Large intestine (tissue), 3 donors: ENCODE results near the gene ZFAND3. TPM values are rescaled to one million over a fixed set of nuclear protein-coding genes. Genes with fewer than 3 reads are reported as not detected.
"Not testable (repeated sequence)": the region's sequence is repeated elsewhere in the genome, so short reads cannot be mapped to it uniquely, and the experiment has no call there.

Experiments
- DNase-seq, 2 donors: peaks; one replicate each; pipeline versions ENCODE4 v3.0.0 to v3.0.0-alpha.2; 2013
- H3K27ac ChIP-seq: one replicate; pipeline ENCODE4 v1.5.1; 2013; ENCODE audit warnings: low read length
- H3K27me3 ChIP-seq: 2 replicates; pipeline ENCODE4 v1.6.1; 2013; ENCODE audit warnings: low read length; ENCODE audit not compliant: control insufficient read depth, insufficient read depth
- H3K36me3 ChIP-seq: 2 replicates; pipeline ENCODE4 v1.6.1; 2013; ENCODE audit warnings: low read length; ENCODE audit not compliant: control insufficient read depth, insufficient read depth
- H3K4me1 ChIP-seq: one replicate; pipeline ENCODE4 v1.6.1; 2013; ENCODE audit warnings: low read length; ENCODE audit not compliant: control insufficient read depth, insufficient read depth
- H3K4me3 ChIP-seq: one replicate; pipeline ENCODE4 v1.5.1; 2013; ENCODE audit warnings: low read length
- H3K9me3 ChIP-seq: one replicate; pipeline ENCODE4 v1.6.1; 2013; ENCODE audit warnings: mild to moderate bottlenecking, low read depth, low read length, moderate library complexity; ENCODE audit not compliant: control insufficient read depth
- WGBS: methylation state at CpG from one replicate; pipeline ENCODE4 v1.1.5; 2013; ENCODE audit warnings: low lambda C conversion rate; ENCODE audit not compliant: insufficient coverage; 5-methylcytosine and 5-hydroxymethylcytosine counted together
- polyA plus RNA-seq: library from polyadenylated mRNA; unstranded; fragments of 120-200 nt; gene quantifications from one replicate; pipeline ENCODE4 v1.2.1, GENCODE V29; 2013

The ZFAND3 gene
- polyA plus RNA-seq, 1 donor: 82.3 TPM

GRCh38 chr6:37889486-37889885, 70.0 kb downstream of the ZFAND3 start:
- H3K4me3 ChIP-seq: no peak overlapping the region
- peaks cover 6% of the 10 kb centered on the region for H3K9me3 ChIP-seq
- DNase-seq: no peak
- no peaks in the 10 kb centered on the region for H3K36me3 ChIP-seq
- H3K27ac ChIP-seq: no peak overlapping the region
- no peaks in the 10 kb centered on the region for H3K27me3 ChIP-seq
- no peaks in the 10 kb centered on the region for H3K4me1 ChIP-seq

- Histone ChIP-seq H3K36me3 (no peaks in the 10 kb centered on the region), H3K4me3 (no peak overlapping the region), H3K4me1 (no peaks in the 10 kb centered on the region), H3K27me3 (no peaks in the 10 kb centered on the region), H3K9me3 (peaks cover 6% of the 10 kb centered on the region), H3K27ac (no peak overlapping the region)
- DNase-seq: no peak
- WGBS: 80% methylated on average over 1 of the region's 5 CpGs
Observed at GRCh38 chr6:37891072-37891471, 71.5 kb downstream of the ZFAND3 start.

- Histone ChIP-seq H3K9me3 (peaks cover 6% of the 10 kb centered on the region), H3K27ac (no peak overlapping the region), H3K27me3 (no peaks in the 10 kb centered on the region), H3K4me3 (no peak overlapping the region), H3K4me1 (no peaks in the 10 kb centered on the region), H3K36me3 (no peaks in the 10 kb centered on the region)
- WGBS: 94% methylated on average over 2 of the region's 3 CpGs
- no peak for DNase-seq
Observed at GRCh38 chr6:37893257-37893656, 73.7 kb downstream of the ZFAND3 start.

GRCh38 chr6:37893734-37894133, 74.2 kb downstream of the ZFAND3 start:
- not testable (repeated sequence) for DNase-seq, H3K9me3 ChIP-seq, H3K27ac ChIP-seq, H3K27me3 ChIP-seq, H3K36me3 ChIP-seq, H3K4me1 ChIP-seq, H3K4me3 ChIP-seq
- no CpG with 5 or more reads among the region's 9 CpGs for WGBS

GRCh38 chr6:37894585-37894984, 75.1 kb downstream of the ZFAND3 start:
- H3K4me3 ChIP-seq: no peak overlapping the region
- H3K9me3 ChIP-seq: peaks cover 6% of the 10 kb centered on the region
- no peaks in the 10 kb centered on the region for H3K36me3 ChIP-seq
- H3K27me3 ChIP-seq: no peaks in the 10 kb centered on the region
- no peak overlapping the region for H3K27ac ChIP-seq
- WGBS: 100% methylated on average over 2 of the region's 5 CpGs
- DNase-seq: no peak
- no peaks in the 10 kb centered on the region for H3K4me1 ChIP-seq

GRCh38 chr6:37897321-37897720, 77.8 kb downstream of the ZFAND3 start:
- H3K4me1 ChIP-seq: no peaks in the 10 kb centered on the region
- no peaks in the 10 kb centered on the region for H3K36me3 ChIP-seq
- 100% methylated on average over 1 of the region's 5 CpGs for WGBS
- H3K9me3 ChIP-seq: peaks cover 6% of the 10 kb centered on the region
- H3K27ac ChIP-seq: no peak overlapping the region
- DNase-seq: no peak
- no peaks in the 10 kb centered on the region for H3K27me3 ChIP-seq
- H3K4me3 ChIP-seq: no peak overlapping the region

- Histone ChIP-seq H3K27me3 (no peaks in the 10 kb centered on the region), H3K4me3 (no peak overlapping the region), H3K27ac (no peak overlapping the region), H3K9me3 (peaks cover 6% of the 10 kb centered on the region), H3K36me3 (no peaks in the 10 kb centered on the region), H3K4me1 (no peaks in the 10 kb centered on the region)
- 88% methylated on average over 4 of the region's 4 CpGs for WGBS
- no peak for DNase-seq
Observed at GRCh38 chr6:37897818-37898515, 78.4 kb downstream of the ZFAND3 start.

- Histone ChIP-seq H3K4me3 (no peak overlapping the region), H3K4me1 (no peaks in the 10 kb centered on the region), H3K36me3 (no peaks in the 10 kb centered on the region), H3K9me3 (no peaks in the 10 kb centered on the region), H3K27ac (no peak overlapping the region), H3K27me3 (no peaks in the 10 kb centered on the region)
- WGBS: 80% methylated on average over 2 of the region's 9 CpGs
- no peak for DNase-seq
Observed at GRCh38 chr6:37903351-37904340, 84.1 kb downstream of the ZFAND3 start.

GRCh38 chr6:37904590-37904989, 85.1 kb downstream of the ZFAND3 start:
- no peaks in the 10 kb centered on the region for H3K4me1 ChIP-seq
- H3K27me3 ChIP-seq: no peaks in the 10 kb centered on the region
- H3K4me3 ChIP-seq: no peak overlapping the region
- no peak overlapping the region for H3K27ac ChIP-seq
- H3K9me3 ChIP-seq: no peaks in the 10 kb centered on the region
- H3K36me3 ChIP-seq: no peaks in the 10 kb centered on the region
- no peak for DNase-seq
- 100% methylated on average over 3 of the region's 3 CpGs for WGBS

- no peaks in the 10 kb centered on the region for H3K9me3 ChIP-seq
- no peak overlapping the region for H3K27ac ChIP-seq
- H3K36me3 ChIP-seq: no peaks in the 10 kb centered on the region
- H3K27me3 ChIP-seq: no peaks in the 10 kb centered on the region
- H3K4me1 ChIP-seq: no peaks in the 10 kb centered on the region
- no peak overlapping the region for H3K4me3 ChIP-seq
- 100% methylated on average over 2 of the region's 4 CpGs for WGBS
- no peak for DNase-seq
Observed at GRCh38 chr6:37906121-37906520, 86.6 kb downstream of the ZFAND3 start.
